CD14-positive monocyte (primary cell): ENCODE data around the gene PPP1CC. TPM values are rescaled to one million over a fixed set of nuclear protein-coding genes. Genes with fewer than 3 reads are reported as not detected.

Source experiments
- DNase-seq, 3 donors: peaks; one replicate each; pipeline ENCODE4 v3.0.0-alpha.2; 2011 to 2022
- H2AFZ ChIP-seq: 2 replicates; pipeline ENCODE4 v1.6.0; 2012; ENCODE audit warnings: mild to moderate bottlenecking, low read depth, low read length, inconsistent platforms; ENCODE audit not compliant: insufficient read depth, poor library complexity, severe bottlenecking
- H3K27ac ChIP-seq, 2 donors: 1 replicate in 1 of 2; 2 replicates in 1 of 2; pipeline ENCODE4 v1.5.1; 2012 to 2013; ENCODE audit warnings: low read length in 2 of 2, control low read depth in 1 of 2, inconsistent platforms in 1 of 2, low read depth in 1 of 2, mild to moderate bottlenecking in 1 of 2
- H3K27me3 ChIP-seq, 2 donors: one replicate each; pipeline versions ENCODE4 v1.6.0 to v1.6.1; 2011 to 2013; ENCODE audit warnings: low read length in 2 of 2; ENCODE audit not compliant: control insufficient read depth in 2 of 2, insufficient read depth in 2 of 2
- H3K36me3 ChIP-seq, 2 donors: replicated peaks in 1 of 2; 1 replicate in 1 of 2; 2 replicates in 1 of 2; pipeline versions ENCODE4 v1.5.1 to v1.6.1; 2012 to 2013; ENCODE audit warnings: low read length in 2 of 2, control low read depth in 1 of 2, inconsistent platforms in 1 of 2, mild to moderate bottlenecking in 1 of 2; ENCODE audit not compliant: insufficient read depth in 2 of 2, control insufficient read depth in 1 of 2
- H3K4me1 ChIP-seq, 2 donors: 1 replicate in 1 of 2; 2 replicates in 1 of 2; pipeline versions ENCODE4 v1.5.1 to v1.6.1; 2012 to 2013; ENCODE audit warnings: low read length in 2 of 2, control low read depth in 1 of 2, inconsistent platforms in 1 of 2, mild to moderate bottlenecking in 1 of 2, moderate library complexity in 1 of 2; ENCODE audit not compliant: insufficient read depth in 2 of 2, control insufficient read depth in 1 of 2
- H3K4me2 ChIP-seq: replicated peaks from 2 replicates; pipeline ENCODE3; 2012; ENCODE audit warnings: low read length, moderate library complexity, mild to moderate bottlenecking; ENCODE audit not compliant: poor library complexity, severe bottlenecking; ENCODE audit errors: extremely low read depth
- H3K4me3 ChIP-seq, 3 experiments: fragments of 200-600 bp in 1 of 3; sonication (generic) in 1 of 3; replicated peaks in 1 of 3; 1 replicate in 2 of 3; 2 replicates in 1 of 3; pipeline ENCODE4 v1.5.1; 2011 to 2013; ENCODE audit warnings: low read length in 3 of 3, mild to moderate bottlenecking in 3 of 3, control low read depth in 2 of 3, low read depth in 2 of 3, inconsistent platforms in 1 of 3, moderate library complexity in 1 of 3
- H3K79me2 ChIP-seq: 2 replicates; pipeline ENCODE4 v1.6.0; 2012; ENCODE audit warnings: mild to moderate bottlenecking, control low read depth, inconsistent platforms, low read length, moderate library complexity; ENCODE audit not compliant: insufficient read depth
- H3K9ac ChIP-seq: 2 replicates; pipeline ENCODE4 v1.6.0; 2017; ENCODE audit warnings: low read length, mild to moderate bottlenecking; ENCODE audit not compliant: insufficient read depth, poor library complexity, severe bottlenecking
- H3K9me3 ChIP-seq, 2 donors: replicated peaks in 1 of 2; 1 replicate in 1 of 2; 2 replicates in 1 of 2; pipeline versions ENCODE4 v1.5.1 to v1.6.1; 2012 to 2013; ENCODE audit warnings: low read length in 2 of 2, control low read depth in 1 of 2; ENCODE audit not compliant: control insufficient read depth in 1 of 2, insufficient read depth in 1 of 2
- H4K20me1 ChIP-seq: 2 replicates; pipeline ENCODE4 v1.6.0; 2012; ENCODE audit warnings: mild to moderate bottlenecking, low read length, control low read depth, moderate library complexity; ENCODE audit not compliant: insufficient read depth
- H3K27ac Mint-ChIP-seq, 7 donors: one replicate each; pipeline ENCODE4 v1.8.0; 2020; ENCODE audit warnings: mild to moderate bottlenecking in 7 of 7, mixed read lengths in 7 of 7, moderate library complexity in 6 of 7, inconsistent platforms in 2 of 7
- H3K27me3 Mint-ChIP-seq, 3 donors: one replicate each; pipeline ENCODE4 v1.8.0; 2021 to 2022; ENCODE audit warnings: low read depth in 3 of 3, mild to moderate bottlenecking in 3 of 3, mixed read lengths in 3 of 3, moderate library complexity in 3 of 3, inconsistent platforms in 1 of 3
- H3K36me3 Mint-ChIP-seq, 2 donors: one replicate each; pipeline ENCODE4 v1.8.0; 2020; ENCODE audit warnings: mixed read lengths in 2 of 2, inconsistent platforms in 1 of 2, mild to moderate bottlenecking in 1 of 2
- H3K4me1 Mint-ChIP-seq: one replicate; pipeline ENCODE4 v1.8.0; 2020; ENCODE audit warnings: mild to moderate bottlenecking, mixed read lengths
- H3K4me3 Mint-ChIP-seq, 2 donors: one replicate each; pipeline ENCODE4 v1.8.0; 2020; ENCODE audit warnings: mild to moderate bottlenecking in 2 of 2, mixed read lengths in 2 of 2, moderate library complexity in 1 of 2
- H3K9me3 Mint-ChIP-seq, 7 donors: one replicate each; pipeline ENCODE4 v1.8.0; 2020 to 2022; ENCODE audit warnings: mixed read lengths in 7 of 7, mild to moderate bottlenecking in 6 of 7, moderate library complexity in 6 of 7, inconsistent platforms in 2 of 7
- CTCF ChIP-seq: fragments of 200-600 bp; IDR thresholded peaks from one replicate; pipeline ENCODE4 v1.8.0; 2022; ENCODE audit warnings: antibody characterized with exemption, mild to moderate bottlenecking
- WGBS: methylation state at CpG from one replicate; pipeline ENCODE4 v1.1.5; 2013; ENCODE audit warnings: missing lambda C conversion rate; ENCODE audit not compliant: insufficient coverage; 5-methylcytosine and 5-hydroxymethylcytosine counted together
- intact Hi-C, 2 donors: fragments of 100-400 bp; cut with micrococcal nuclease; formaldehyde crosslinking; loops; one replicate each; pipeline versions ENCODE4 v1.15.0 to v1.15.1; 2023
- polyA plus RNA-seq, 3 donors: library from polyadenylated mRNA; depleted of rRNA in 1 of 3; unstranded in 2 of 3; stranded (reverse) in 1 of 3; fragments of 300-500 nt in 2 of 3; fragments of >200 nt in 1 of 3; fragmentation: Illumina TruSeq in 2 of 3; gene quantifications; 1 replicate in 2 of 3; 2 replicates in 1 of 3; pipeline ENCODE4 v1.2.3, GENCODE V29; 2012 to 2021

Gene PPP1CC
- polyA plus RNA-seq, 3 donors = 63.2 to 139 (median 128) TPM

- no peak for DNase-seq
- no peak for TF ChIP-seq CTCF
- peak overlapping the region in 1 of 2 donors; percentile 90 for H3K27ac ChIP-seq
- intact Hi-C loops = loop anchor here (5.0 to 10.0 kb wide), 2 partner anchors 40 to 63 kb away; no protein-coding TSS in a partner anchor
- H3K27me3 Mint-ChIP-seq = no peaks in the 10 kb centered on the region
- H3K36me3 Mint-ChIP-seq = peaks cover 42 to 50% of the 10 kb centered on the region in 2 donors
- H3K9me3 ChIP-seq = no peaks in the 10 kb centered on the region
- H4K20me1 ChIP-seq = peaks cover 61% of the 10 kb centered on the region
- H3K4me3 ChIP-seq = peak overlapping the region; percentile 63 to 98 (median 98)
- H3K9ac ChIP-seq = peak overlapping the region; percentile 89
- peaks cover 16 to 44% of the 10 kb centered on the region in 2 donors for H3K36me3 ChIP-seq
- H3K27me3 ChIP-seq = no peaks in the 10 kb centered on the region
- no peaks in the 10 kb centered on the region for H3K9me3 Mint-ChIP-seq
- no peak overlapping the region for H2AFZ ChIP-seq
- H3K4me1 ChIP-seq = peaks cover 71 to 81% of the 10 kb centered on the region in 2 donors
- H3K4me3 Mint-ChIP-seq = peak overlapping the region; percentile 94 to 96
- H3K79me2 ChIP-seq = peaks cover 67% of the 10 kb centered on the region
- peak overlapping the region; percentile 98 for H3K4me2 ChIP-seq
- WGBS = 79% methylated on average over 10 of the region's 15 CpGs
- H3K27ac Mint-ChIP-seq = peak overlapping the region in 6 of 7 donors; percentile 33 to 92 (median 86)
- peaks cover 75% of the 10 kb centered on the region for H3K4me1 Mint-ChIP-seq
These were observed 55.1 kb downstream of the PPP1CC start for GRCh38 chr12:110687396-110688169.

GRCh38 chr12:110686294-110686903 is 56.3 kb downstream of the PPP1CC start:
- H4K20me1 ChIP-seq = peaks cover 69% of the 10 kb centered on the region
- H3K4me1 ChIP-seq = peaks cover 59 to 69% of the 10 kb centered on the region in 2 donors
- peaks cover 27 to 56% of the 10 kb centered on the region in 2 donors for H3K36me3 ChIP-seq
- peak overlapping the region; percentile 94 to 96 for H3K4me3 Mint-ChIP-seq
- peak overlapping the region in 1 of 3 experiments; percentile 98 for H3K4me3 ChIP-seq
- intact Hi-C loops = loop anchor here (5.0 to 10.0 kb wide), 2 partner anchors 39 to 62 kb away; no protein-coding TSS in a partner anchor
- no peaks in the 10 kb centered on the region for H3K9me3 Mint-ChIP-seq
- H3K36me3 Mint-ChIP-seq = peaks cover 51 to 62% of the 10 kb centered on the region in 2 donors
- H3K9ac ChIP-seq = peak overlapping the region; percentile 89
- H3K27me3 Mint-ChIP-seq = no peaks in the 10 kb centered on the region
- no peak for TF ChIP-seq CTCF
- peaks cover 70% of the 10 kb centered on the region for H3K79me2 ChIP-seq
- peaks cover 68% of the 10 kb centered on the region for H3K4me1 Mint-ChIP-seq
- H3K27me3 ChIP-seq = no peaks in the 10 kb centered on the region
- H3K27ac Mint-ChIP-seq = peak overlapping the region in 1 of 7 donors; percentile 54
- WGBS = no CpG with 5 or more reads among the region's 3 CpGs
- H3K9me3 ChIP-seq = no peaks in the 10 kb centered on the region
- DNase-seq = no peak
- no peak overlapping the region for H3K27ac ChIP-seq
- H3K4me2 ChIP-seq = peak overlapping the region; percentile 98
- H2AFZ ChIP-seq = no peak overlapping the region
